Duodenal mucosa (tissue), 2 donors: ENCODE measurements around the gene AFG1L.
"Not testable (repeated sequence)": the region's sequence is repeated elsewhere in the genome, so short reads cannot be mapped to it uniquely, and the experiment has no call there.

ENCODE experiments used
- H3K27ac ChIP-seq: one replicate; pipeline ENCODE4 v1.7.0; 2013; ENCODE audit warnings: low read depth, low read length
- H3K27me3 ChIP-seq, 2 donors: one replicate each; pipeline ENCODE4 v1.7.0; 2013; ENCODE audit warnings: low read length in 2 of 2, control low read depth in 1 of 2; ENCODE audit not compliant: insufficient read depth in 2 of 2, control insufficient read depth in 1 of 2
- H3K36me3 ChIP-seq, 2 donors: one replicate each; pipeline ENCODE4 v1.7.0; 2013; ENCODE audit warnings: low read length in 2 of 2, control low read depth in 1 of 2; ENCODE audit not compliant: insufficient read depth in 2 of 2, control insufficient read depth in 1 of 2
- H3K4me1 ChIP-seq, 2 donors: one replicate each; pipeline ENCODE4 v1.7.0; 2013; ENCODE audit warnings: low read length in 2 of 2, control low read depth in 1 of 2; ENCODE audit not compliant: insufficient read depth in 2 of 2, control insufficient read depth in 1 of 2
- H3K4me3 ChIP-seq, 2 donors: one replicate each; pipeline ENCODE4 v1.7.0; 2013; ENCODE audit warnings: low read length in 2 of 2, low read depth in 1 of 2
- H3K9ac ChIP-seq, 2 donors: one replicate each; pipeline ENCODE4 v1.7.0; 2013; ENCODE audit warnings: low read length in 2 of 2, low read depth in 1 of 2
- H3K9me3 ChIP-seq, 2 donors: one replicate each; pipeline ENCODE4 v1.7.0; 2013; ENCODE audit warnings: low read length in 2 of 2, control low read depth in 1 of 2; ENCODE audit not compliant: control insufficient read depth in 1 of 2

AFG1L gene

DNA sequence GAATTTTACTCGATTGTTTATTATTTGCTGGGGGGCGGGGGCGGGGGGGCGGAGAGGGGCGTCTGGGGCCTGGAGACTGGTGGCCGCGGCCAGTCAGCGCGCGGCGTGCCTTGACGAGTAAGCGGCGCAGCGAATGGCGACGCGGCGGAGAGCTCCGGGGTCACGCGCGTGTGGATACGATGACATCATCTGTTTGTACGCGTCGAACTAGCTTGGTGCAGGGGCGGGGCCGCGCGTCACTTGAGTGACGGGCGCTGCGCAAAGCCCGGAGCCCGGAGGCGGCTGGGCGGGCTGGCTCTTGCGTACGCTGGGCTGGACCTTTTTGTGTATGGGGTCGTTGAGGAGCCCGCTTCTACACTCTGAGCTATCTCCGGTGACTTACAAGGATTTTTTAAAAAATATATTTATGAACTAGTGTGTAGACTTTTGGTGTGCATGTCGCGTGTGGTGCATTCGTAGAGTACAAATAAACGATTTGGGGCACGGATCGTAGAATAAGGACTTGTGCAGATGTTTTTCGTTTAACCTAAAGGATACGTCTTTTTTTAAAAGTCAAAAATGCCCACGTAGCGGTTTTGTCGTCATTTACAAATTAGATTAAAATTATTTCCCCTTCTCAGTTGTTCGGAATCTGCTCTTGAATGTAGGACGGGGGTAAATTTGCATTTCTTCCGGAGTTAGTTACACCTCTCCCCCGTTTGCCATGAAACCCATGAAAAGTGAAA, 263.7 kb downstream of the AFG1L start:
- Histone ChIP-seq H3K27me3 (no peaks in the 10 kb centered on the region), H3K9me3 (no peaks in the 10 kb centered on the region), H3K36me3 (no peaks in the 10 kb centered on the region), H3K27ac (peak overlapping the region; percentile 96), H3K4me1 (peaks cover 17 to 25% of the 10 kb centered on the region in 2 donors), H3K4me3 (peak overlapping the region; percentile 80 to 83), H3K9ac (peak overlapping the region; percentile 83 to 86)

DNA sequence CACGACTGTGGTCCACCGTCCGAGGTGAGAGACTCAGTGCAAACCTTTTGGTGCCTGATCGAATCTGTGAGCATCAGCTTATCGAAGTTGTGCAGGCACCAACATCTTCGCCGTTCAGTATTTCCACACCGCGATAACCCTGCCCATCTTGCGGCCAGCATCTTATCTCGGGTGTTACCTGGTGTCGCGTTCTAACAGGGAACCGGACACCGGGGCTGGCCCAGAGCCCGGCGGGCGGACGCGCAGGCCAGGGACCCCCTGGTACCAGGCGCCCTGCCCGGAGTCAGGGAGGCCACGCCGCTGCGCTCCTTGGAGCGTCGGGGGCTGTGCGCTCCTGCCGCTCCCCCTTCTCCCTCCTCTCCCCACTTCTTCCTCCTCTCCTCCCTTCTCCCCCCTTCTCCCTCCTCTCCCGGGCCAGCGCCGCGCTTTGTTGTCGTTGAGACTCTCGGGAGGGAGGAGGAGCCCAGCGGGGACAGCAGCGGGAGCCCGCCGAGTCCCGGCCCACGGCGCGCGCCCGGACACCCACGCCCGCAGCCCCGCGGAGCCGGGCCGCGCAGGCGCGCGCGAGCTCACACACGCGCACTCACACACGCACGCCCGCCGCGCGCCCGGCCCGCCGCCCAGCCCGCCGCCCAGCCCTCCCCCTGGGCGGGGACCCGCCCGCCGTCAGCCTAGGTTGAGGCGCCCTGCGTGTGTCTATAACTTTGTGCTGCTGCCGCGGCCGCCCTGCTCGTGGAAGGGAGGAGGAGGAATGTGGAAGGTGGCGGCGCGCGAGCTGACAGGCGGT, 264.4 kb downstream of the AFG1L start:
- Histone ChIP-seq H3K4me3 (peak overlapping the region; percentile 89 to 90), H3K36me3 (no peaks in the 10 kb centered on the region), H3K27me3 (no peaks in the 10 kb centered on the region), H3K27ac (peak overlapping the region; percentile 98), H3K9ac (peak overlapping the region; percentile 89 to 99), H3K4me1 (peaks cover 19 to 28% of the 10 kb centered on the region in 2 donors), H3K9me3 (no peaks in the 10 kb centered on the region)

GRCh38 chr6:108559884-108560462, 265.1 kb downstream of the AFG1L start:
- H3K36me3 ChIP-seq = no peaks in the 10 kb centered on the region
- peak overlapping the region; percentile 89 to 99 for H3K9ac ChIP-seq
- H3K4me3 ChIP-seq = peak overlapping the region; percentile 89 to 90
- peak overlapping the region; percentile 98 for H3K27ac ChIP-seq
- H3K4me1 ChIP-seq = peaks cover 26 to 30% of the 10 kb centered on the region in 2 donors
- no peaks in the 10 kb centered on the region for H3K9me3 ChIP-seq
- no peaks in the 10 kb centered on the region for H3K27me3 ChIP-seq

DNA sequence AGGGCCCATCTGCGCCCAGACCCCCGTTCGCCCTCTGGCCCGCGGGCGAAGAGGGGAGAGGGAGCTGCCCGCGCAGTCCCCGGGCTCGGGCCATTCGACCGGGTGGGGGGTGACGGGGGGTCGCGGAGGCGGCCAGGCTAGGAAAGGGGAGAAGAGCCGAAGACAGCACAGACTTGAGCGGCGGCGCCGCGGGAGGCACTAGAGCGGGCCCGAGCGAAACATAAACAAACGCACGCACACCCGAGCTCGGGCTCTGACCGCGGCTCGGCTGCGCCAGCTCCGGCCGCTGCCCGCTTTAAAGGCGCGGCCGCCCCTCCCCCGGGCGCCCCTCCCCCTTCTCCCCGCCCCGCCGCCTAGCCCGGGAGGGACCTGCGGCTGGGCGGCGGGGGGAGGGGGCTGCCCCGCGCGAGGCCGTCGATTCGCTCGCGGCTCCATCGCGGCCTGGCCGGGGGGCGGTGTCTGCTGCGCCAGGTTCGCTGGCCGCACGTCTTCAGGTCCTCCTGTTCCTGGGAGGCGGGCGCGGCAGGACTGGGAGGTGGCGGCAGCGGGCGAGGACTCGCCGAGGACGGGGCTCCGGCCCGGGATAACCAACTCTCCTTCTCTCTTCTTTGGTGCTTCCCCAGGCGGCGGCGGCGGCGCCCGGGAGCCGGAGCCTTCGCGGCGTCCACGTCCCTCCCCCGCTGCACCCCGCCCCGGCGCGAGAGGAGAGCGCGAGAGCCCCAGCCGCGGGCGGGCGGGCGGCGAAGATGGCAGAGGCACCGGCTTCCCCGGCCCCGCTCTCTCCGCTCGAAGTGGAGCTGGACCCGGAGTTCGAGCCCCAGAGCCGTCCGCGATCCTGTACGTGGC, 265.8 kb downstream of the AFG1L start, which contains the start of gene FOXO3:
Gene FOXO3 (plus strand): TSS at position 455 of the 846 bp plus-strand sequence. CDS start 292 bp downstream, at position 747.
- H3K27me3 ChIP-seq = no peaks in the 10 kb centered on the region
- H3K9ac ChIP-seq = peak within 1 kb of the TSS; percentile 90 to 99
- peaks cover 33 to 37% of the 10 kb centered on the region in 2 donors for H3K4me1 ChIP-seq
- peak within 1 kb of the TSS; percentile 98 for H3K27ac ChIP-seq
- no peaks in the 10 kb centered on the region for H3K36me3 ChIP-seq
- H3K9me3 ChIP-seq = no peaks in the 10 kb centered on the region
- H3K4me3 ChIP-seq = peak within 1 kb of the TSS; percentile 89 to 91

DNA sequence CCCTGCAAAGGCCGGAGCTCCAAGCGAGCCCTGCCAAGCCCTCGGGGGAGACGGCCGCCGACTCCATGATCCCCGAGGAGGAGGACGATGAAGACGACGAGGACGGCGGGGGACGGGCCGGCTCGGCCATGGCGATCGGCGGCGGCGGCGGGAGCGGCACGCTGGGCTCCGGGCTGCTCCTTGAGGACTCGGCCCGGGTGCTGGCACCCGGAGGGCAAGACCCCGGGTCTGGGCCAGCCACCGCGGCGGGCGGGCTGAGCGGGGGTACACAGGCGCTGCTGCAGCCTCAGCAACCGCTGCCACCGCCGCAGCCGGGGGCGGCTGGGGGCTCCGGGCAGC, 266.4 kb downstream of the AFG1L start:
- H3K9me3 ChIP-seq, H3K27me3 ChIP-seq, H3K36me3 ChIP-seq: not testable (repeated sequence)
- Histone ChIP-seq H3K27ac (peak overlapping the region; percentile 98), H3K9ac (peak overlapping the region; percentile 85 to 90), H3K4me3 (peak overlapping the region; percentile 85 to 91), H3K4me1 (peaks cover 36 to 38% of the 10 kb centered on the region in 2 donors)

DNA sequence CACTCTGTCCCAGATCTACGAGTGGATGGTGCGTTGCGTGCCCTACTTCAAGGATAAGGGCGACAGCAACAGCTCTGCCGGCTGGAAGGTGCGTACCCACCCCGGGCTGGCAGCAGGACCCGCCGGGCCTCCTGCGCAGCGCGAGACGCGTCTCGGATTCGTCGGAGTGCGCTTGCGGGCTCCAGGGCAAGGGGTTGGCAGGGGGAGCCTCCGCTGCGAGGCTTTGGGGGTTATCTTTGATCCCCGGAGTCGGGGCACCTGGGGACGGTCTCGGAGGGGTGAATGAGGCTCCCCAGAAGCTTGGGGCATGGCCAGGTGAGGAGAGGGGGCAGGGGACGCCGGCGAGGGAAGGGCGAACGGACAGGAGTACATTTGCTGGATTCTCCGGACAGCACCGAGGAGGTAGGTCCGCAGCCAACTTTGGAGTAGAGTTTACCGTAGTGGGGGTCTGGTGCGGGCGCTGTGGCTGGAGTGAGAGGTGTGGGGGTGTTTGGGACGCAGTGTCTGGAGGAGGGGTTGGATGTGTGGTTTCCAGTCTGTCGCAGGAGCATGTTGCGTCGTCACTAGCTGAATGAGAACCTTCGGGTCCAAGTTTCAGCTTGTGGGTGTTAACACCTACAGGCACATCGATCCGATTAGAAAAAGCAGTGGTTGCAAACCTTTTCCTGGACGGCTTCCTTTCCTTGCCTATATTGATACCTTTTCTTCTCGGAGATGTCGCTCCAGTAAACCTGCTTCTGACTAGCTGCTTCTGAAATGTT, 267.1 kb downstream of the AFG1L start:
- Histone ChIP-seq H3K9ac (peak overlapping the region; percentile 85 to 90), H3K36me3 (peaks cover 0 to 4% of the 10 kb centered on the region in 2 donors), H3K9me3 (no peaks in the 10 kb centered on the region), H3K4me1 (peaks cover 39 to 44% of the 10 kb centered on the region in 2 donors), H3K27ac (peak overlapping the region; percentile 66), H3K4me3 (peak overlapping the region; percentile 85 to 91), H3K27me3 (no peaks in the 10 kb centered on the region)

- Histone ChIP-seq H3K9me3 (no peaks in the 10 kb centered on the region), H3K4me3 (peak overlapping the region; percentile 85 to 91), H3K27me3 (no peaks in the 10 kb centered on the region), H3K9ac (peak overlapping the region; percentile 85 to 90), H3K4me1 (peaks cover 39 to 43% of the 10 kb centered on the region in 2 donors), H3K27ac (peak overlapping the region; percentile 66), H3K36me3 (peaks cover 4 to 9% of the 10 kb centered on the region in 2 donors)
Observed at GRCh38 chr6:108562503-108562993, 267.7 kb downstream of the AFG1L start.

GRCh38 chr6:108563292-108563691, 268.4 kb downstream of the AFG1L start:
- Histone ChIP-seq H3K4me1 (peaks cover 39 to 43% of the 10 kb centered on the region in 2 donors), H3K27ac (peak overlapping the region; percentile 37), H3K9me3 (no peaks in the 10 kb centered on the region), H3K27me3 (no peaks in the 10 kb centered on the region), H3K36me3 (peaks cover 5 to 9% of the 10 kb centered on the region in 2 donors), H3K4me3 (peak overlapping the region; percentile 85 to 91), H3K9ac (peak overlapping the region in 1 of 2 donors; percentile 85)

GRCh38 chr6:108564178-108564577, 269.3 kb downstream of the AFG1L start:
- Histone ChIP-seq H3K27ac (no peak overlapping the region), H3K4me1 (peaks cover 39 to 43% of the 10 kb centered on the region in 2 donors)

More at GRCh38 chr6:108564178-108564577, 269.3 kb downstream of the AFG1L start:
- peaks cover 11 to 15% of the 10 kb centered on the region in 2 donors for H3K36me3 ChIP-seq
- H3K9ac ChIP-seq = peak overlapping the region; percentile 13 to 21
- H3K27me3 ChIP-seq = no peaks in the 10 kb centered on the region
- H3K4me3 ChIP-seq = peak overlapping the region; percentile 33 to 38
- no peaks in the 10 kb centered on the region for H3K9me3 ChIP-seq
